Kidney capillary endothelial cell (primary cell): ENCODE data around the gene ZNF607.
"Not testable (repeated sequence)": the region's sequence is repeated elsewhere in the genome, so short reads cannot be mapped to it uniquely, and the experiment has no call there.

Source experiments
- DNase-seq: peaks from one replicate; pipeline ENCODE4 v3.0.0-alpha.2; 2018; ENCODE audit warnings: low spot score

ZNF607 gene

DNA sequence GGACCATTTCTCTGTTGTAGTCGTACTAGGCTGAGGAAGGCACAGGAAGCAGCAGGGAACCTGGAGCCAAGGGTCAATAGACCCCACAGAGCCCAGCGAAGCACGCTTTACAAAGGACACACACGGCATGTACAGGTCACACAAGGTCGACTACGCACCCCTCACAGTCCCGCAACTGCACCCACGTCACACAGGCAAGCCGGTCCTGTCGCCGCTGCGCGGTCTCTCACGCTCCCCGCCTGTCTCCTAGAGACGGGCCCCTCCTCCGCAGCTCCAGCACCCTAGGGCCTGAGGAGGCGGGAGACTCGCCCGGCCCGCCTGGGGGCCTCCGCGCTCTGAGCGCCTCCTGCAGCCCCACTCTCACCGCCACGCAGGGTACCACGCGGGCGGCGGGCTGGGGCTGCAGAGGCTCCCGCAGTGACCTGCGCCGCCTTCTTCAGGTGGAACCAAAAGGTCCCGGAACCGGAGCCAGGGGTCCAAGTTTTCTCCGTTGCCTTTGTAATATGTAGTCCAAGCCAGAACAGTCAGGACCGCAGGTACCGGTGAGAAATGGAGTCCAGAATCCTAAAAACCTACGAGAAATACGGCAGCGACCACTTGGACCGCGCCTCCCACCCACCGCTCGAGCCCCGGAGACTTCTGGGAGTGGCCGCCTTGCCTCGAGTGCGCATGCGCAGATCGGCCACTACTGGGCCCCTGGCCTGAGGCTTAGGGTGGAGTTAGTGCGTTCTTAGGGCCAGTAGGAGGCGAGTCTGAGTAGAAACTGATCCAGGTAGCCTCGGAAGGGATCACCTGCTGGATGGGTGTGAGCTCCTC, at the start of gene ZNF607:
Gene ZNF607 (minus strand): TSS at position 651 of the 816 bp plus-strand sequence. CDS start 8,143 bp downstream, outside the sequence.
- peak; percentile 75 for DNase-seq

DNA sequence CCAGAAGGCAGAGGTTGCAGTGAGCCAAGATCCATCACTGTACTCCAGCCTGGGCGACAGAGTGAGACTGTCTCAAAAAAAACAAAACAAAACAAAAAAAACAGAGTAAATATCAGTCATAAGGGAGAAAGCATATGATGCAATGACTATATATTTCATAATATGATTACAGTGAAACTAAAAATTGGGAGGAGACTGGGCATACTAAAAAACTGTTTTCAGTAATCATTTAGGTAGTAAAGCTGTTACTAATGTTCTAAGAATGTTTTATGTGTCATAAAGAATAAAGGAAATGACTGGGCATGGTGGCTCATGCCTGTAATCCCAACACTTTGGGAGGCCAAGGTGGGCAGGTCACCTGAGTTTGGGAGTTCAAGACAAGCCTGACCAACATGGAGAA, 43.9 kb upstream of the ZNF607 start:
- peak; percentile 0 for DNase-seq

DNA sequence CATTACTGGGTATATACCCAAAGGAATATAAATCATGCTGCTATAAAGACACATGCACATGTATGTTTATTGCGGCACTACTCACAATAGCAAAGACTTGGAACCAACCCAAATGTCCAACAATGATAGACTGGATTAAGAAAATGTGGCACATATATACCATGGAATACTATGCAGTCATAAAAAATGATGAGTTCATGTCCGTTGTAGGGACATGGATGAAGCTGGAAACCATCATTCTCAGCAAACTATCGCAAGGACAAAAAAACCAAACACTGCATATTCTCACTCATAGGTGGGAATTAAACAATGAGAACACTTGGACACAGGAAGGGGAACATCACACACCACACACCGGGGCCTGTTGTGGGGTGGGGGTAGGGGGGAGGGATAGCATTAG, 38.1 kb upstream of the ZNF607 start:
- not testable (repeated sequence) for DNase-seq

DNA sequence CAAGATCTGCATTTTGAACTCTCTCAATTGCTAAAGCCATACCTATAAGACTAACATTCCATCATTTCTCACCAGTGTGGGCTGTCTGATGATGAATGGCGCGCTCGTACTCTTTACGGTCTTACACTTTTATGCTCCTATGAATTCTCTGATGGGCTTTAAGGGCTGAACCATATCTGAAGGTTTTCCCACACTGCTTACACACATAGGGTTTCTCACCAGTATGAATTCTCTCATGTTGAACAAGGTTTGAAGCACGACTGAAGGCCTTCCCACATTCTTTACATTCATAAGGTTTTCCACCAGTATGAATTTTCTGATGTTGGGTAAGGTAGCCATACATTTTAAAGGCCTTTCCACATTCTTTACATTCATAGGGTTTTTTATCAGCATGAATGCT, 18.8 kb upstream of the ZNF607 start:
- DNase-seq: no peak

DNA sequence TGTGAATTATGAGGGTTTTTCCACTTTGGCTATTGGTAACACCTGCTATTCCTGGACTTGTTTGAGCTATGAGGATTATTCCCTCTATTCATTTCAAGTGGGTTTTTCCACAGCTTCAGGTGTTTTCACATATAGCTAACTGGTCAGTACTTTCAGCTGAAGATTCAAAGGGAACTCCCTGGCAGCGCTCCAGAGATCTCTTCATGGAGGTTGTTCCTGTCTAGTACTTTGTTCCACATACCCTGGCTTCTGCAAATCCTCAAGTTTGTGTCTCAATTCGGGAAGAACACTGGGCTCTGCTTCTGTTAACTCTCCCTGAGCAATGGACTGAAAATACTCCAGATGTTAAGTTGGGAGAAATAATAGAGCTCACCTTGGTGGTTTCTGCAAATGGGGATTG, 5.6 kb upstream of the ZNF607 start:
- DNase-seq: no peak

DNA sequence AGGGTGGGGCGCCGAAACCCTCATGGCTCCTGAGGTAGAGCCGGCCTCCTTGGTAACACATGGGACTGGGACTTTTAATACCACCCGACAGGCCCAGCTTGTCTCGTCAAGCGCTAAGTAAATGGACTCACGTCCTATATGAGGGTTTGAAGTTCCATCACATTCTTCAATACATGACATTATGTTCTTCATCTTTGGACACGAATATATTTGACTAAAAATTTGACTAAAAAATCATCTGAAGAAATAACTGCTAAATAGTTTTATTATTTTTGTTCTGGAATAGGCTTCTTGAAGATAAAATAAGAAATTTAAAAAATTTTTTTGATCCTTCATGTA, 335 bp upstream of the ZNF607 start:
- DNase-seq: no peak

DNA sequence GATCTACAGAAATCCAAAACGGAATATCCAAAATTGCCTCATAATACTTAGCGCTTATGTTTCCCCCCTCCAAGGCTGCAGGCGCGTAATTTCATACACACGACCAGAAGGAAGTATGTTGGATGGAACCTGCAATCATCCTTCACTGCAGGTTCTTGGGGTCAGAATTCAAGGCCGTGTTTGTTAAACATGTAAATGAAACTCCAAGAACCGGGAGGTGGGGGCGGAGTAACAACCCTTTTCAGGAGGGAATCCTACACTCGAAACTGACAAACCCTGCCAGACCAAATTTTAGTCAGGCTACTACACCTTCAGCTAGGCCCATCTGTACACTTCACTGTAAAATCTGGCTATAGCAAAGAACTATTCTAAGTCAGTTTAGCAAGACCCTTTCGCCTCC, 1.3 kb downstream of the ZNF607 start:
- DNase-seq: no peak

DNA sequence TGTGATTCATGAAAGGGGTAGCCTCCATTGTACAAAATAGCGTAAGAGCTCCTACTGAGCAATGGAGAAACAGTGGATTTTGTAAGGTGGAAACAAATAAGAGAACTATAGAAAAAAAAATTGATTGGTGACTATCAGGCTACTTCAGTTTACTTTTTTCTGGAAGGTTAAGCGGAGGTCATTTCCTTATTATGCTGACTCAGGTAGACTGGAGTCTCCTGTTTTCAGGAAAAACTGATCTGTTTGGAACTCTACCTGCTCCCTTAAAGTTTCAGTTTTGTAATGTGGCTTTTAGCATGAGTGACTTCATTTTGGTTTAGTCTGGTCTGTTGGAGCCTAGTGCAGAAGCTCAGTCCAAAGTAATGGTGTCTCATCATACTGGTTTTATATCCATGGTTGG, 3.4 kb downstream of the ZNF607 start:
- DNase-seq: no peak

DNA sequence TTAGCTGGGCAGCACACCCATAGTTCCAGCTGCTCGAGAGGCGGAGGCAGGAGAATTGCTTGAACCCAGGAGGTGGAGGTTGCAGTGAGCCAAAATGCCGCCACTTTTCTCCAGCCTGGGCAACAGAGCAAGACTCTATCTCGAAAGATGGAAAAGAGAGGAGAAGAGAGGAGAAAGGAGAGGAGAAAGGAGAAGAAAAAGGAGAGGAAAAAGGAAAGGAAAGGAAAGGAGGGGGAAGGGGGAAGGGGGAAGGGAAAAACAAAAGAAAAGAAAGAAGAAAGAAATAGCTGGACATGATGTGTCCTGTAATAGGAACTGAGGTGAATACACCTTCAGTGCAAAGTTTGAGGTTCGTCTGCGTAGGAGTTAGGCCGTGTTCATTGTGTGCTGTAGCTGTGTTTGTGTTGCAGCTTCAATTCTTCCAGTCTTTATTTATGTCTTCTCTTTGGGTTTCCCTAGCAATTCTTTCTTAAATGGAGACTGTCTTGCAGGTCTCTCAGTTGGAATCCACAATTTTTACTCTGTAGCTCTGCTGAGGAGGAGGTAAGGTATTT, 13.4 kb downstream of the ZNF607 start:
- DNase-seq: no peak

DNA sequence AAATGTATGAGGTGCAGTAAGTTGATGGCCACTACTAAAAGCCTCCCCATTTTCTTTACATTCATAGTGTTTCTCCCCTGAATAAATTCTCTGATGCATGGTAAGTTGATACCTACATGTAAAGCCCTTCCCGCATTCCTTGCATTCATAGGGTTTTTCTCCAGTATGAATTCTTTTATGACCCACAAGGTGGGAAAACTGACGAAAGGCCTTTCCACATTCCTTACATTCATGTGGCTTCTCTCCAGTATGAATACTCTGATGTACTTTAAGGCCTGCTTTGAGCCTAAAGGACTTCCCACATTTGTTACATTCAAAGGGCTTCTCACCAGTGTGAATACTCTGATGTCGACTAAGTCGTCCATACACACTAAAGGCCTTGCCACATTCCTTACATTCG, 20.5 kb downstream of the ZNF607 start:
- no peak for DNase-seq

DNA sequence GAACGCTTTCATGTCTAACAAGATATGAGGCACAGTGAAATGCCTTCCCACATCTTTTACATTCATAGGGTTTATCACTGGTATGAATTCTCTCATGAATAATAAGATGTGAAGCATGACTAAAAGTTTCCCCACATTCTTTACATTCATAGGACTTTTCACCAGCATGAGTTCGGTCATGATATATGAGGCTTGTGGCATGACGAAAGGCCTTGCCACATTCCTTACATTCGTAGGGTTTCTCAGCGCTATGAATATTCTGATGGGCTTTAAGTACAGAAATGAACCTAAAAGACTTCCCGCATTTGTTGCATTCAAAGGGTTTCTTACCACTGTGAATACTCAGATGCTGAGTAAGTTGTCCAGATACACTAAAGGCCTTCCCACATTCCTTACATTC, 21.3 kb downstream of the ZNF607 start:
- DNase-seq: no peak

DNA sequence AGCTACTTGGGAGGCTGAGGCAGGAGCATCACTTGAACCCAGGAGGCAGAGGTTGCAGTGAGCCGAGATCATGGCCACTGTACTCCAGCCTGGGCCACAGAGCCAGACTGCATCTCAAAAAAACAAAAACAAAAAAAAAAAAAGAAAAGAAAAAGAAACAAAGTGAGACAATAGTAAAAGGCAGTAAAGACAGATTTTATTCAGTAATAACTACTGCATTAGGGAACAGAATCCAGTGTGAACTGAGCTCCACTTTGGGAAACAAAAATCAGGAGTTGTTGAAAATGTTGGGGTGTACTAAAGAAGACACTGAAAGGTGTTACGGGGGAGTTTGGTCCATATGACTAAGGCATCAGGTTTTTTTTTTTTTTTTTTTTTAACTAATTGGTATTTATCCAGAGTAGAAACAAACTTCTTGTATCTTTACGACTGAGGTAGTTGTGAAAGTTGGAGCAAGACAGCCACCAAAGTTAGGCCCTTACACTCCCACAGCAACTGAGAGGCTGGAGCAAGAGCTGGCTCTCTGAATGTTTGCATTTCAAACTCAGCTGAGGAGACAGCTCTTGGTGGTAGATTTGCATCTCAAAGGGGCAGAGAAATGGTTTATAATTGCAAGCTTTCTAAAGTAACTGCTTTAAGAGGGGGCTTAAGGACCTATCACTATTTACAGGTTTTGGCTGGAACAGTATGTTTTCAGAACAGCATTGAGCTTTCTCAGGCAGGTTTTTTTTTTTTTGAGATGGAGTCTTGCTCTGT, 24.2 kb downstream of the ZNF607 start:
- no peak for DNase-seq

DNA sequence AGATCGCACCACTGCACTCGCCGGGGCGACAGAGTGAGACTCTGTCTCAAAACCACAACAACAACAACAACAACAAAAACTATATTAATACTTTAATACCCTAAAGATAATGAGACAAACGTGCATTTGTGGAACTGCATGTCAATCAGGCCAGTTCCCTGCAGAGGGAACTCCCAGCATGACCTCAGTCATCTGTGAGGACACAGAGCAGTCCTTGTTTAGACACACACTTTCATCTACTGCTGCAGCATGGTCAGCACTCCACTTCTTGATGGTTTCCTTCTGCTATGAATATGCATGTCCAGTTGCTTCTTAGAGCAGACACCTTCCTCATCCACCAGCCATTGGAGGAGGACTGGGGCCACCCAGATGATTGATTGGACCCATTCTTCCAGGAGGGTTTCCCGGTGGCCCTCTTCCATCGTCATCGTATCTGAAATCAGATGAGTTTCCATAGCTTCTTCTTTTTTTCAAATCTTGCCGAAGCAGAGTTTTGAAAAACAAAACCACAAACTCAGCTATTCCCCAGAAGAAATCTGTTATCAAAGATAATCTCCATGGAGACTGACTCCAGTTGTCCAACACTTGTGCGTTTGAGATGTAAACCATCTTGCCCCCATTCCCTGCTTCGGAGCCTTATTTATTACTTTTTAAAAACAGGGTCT, 26.5 kb downstream of the ZNF607 start:
- DNase-seq: no peak

DNA sequence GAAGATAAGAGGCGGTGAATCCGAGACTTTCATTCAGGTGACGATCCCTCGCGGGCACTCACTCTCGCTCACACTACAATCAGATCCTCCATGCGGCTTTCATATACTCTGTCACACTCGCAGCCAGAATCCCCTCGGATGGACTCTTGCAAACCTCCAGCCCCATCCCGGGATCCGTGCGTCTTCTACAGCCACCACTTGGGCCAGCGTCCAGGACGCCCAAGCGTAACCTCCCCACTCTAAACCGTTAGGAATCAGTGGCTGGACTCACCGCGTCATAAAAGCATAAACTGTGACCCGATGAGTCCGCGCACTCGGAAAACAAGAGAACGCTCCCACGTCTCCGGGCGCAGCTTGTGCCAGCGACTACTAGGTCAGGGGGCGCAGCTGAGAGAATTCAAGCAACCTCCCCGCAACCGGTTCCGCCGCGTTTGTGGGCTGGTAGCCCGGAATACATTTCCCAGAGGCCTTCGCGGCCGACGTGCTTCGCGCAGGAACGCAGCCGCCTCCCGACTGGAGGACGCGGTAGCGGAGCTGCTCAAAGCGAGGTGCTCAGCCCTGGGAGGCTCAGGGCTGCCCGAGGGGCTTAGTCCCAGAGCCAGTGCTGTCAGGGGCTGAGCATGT, 27.6 kb downstream of the ZNF607 start:
- DNase-seq: peak; percentile 56

DNA sequence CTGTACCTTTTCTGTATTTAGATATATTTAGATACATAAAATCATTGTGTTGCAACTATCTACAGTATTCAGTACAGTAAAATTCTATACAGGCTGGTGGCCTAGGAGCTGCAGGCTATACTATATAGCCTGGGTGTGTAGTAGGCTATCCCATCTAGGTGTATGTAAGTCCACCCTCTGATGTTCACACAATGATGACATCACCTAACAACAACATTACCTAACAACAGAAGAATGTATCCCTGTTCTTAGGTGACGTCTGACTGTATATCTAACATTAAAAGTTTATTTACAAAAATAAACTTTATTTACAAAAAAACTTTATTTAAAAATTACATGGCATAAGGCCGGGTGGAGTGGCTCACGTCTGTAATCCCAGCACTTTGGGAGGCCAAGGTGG, 36.0 kb downstream of the ZNF607 start:
- no peak for DNase-seq

DNA sequence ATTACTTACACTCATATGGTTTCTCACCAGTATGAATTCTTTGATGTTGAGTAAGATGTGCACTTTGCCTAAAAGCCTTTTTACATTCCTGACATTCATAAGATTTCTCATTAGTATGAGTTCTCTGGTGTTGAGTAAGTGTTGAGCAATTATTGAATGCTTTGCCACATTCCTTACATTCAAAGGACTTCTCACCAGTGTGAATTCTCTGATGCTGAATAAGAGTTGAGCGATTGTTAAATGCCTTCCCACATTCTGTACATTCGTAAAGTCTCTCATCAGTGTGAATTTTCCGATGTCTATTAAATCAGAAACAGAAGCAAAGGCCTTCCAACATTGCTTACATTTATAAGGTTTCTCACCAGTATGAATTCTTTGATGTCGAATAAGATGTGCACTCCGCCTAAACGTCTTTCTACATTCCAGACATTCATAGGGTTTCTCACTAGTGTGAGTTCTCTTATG, 50.1 kb downstream of the ZNF607 start:
- no peak for DNase-seq

DNA sequence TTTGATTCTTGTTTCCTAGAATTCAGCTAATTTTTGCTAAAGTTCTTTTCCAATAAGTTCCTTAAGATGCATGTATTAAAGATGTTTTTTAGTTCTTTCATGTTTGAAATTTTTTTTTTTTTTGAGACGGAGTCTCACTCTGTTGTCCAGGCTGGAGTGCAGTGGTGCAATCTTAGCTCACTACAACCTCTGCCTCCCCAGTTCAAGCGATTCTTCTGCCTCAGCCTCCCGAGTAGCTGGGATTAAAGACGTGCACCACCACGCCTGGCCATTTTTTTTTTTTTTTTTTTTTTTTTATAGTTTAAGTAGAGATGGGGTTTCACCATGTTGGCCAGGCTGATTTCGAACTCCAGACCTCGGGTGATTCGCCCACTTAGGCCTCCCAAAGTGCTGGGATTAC, 62.4 kb downstream of the ZNF607 start:
- not testable (repeated sequence) for DNase-seq

DNA sequence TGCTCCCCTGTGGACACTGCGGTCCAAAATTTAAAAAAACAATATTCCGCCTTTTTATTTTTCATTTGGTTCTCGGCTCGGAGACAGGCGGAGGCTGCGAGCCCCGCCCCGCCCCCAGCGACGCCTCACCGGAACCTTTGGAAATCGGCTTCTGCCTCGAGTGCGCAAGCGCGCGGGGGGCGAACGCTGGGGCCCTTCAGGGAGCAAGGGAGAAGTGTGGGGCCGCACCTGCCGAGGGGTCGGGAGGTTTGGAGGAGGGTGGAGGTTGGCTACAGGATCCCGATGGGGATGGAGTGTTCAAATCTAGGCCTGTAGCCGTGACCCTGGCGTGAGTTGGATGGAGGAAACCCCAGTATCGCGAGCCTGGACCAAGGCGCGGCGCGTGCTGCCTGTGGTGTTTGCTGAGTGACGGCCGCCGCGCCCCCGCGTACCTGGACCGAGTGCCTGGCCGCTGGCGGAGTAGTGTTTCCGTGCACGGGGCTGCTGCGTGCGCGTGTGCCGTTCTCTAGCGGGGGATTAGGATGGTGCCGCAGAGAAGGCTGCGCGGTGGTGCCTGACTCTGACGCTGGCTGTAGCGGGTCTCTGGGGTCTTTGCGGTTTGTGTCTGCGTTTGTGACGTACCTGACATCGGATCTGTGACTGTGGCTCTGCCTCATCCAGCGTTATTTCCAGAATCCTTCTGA, 63.7 kb downstream of the ZNF607 start:
- DNase-seq: peak; percentile 75

DNA sequence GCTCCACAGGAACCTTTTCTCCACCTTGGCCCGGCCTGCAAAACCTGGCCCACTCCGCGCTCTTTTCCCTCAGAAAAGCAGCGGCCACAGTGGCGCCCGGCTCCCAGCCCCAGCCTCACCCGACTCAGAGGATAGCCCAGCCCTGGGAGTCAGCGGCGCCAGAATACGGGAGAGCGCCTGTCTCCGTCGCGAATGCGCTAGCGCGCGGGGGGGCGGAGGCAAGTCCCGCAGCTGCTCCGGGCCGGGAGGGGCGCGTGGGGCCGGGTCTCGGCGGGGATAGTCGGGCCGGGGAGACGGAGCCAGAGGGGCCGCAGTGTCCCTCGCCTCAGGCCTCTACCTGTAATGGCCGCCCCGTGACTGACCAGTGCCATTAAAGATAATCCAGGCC, 64.3 kb downstream of the ZNF607 start, which contains the start of gene ZFP30:
Gene ZFP30 (minus strand): TSS at position 165 of the 388 bp plus-strand sequence. CDS start 7,643 bp downstream, outside the sequence.
- DNase-seq: peak; percentile 31

DNA sequence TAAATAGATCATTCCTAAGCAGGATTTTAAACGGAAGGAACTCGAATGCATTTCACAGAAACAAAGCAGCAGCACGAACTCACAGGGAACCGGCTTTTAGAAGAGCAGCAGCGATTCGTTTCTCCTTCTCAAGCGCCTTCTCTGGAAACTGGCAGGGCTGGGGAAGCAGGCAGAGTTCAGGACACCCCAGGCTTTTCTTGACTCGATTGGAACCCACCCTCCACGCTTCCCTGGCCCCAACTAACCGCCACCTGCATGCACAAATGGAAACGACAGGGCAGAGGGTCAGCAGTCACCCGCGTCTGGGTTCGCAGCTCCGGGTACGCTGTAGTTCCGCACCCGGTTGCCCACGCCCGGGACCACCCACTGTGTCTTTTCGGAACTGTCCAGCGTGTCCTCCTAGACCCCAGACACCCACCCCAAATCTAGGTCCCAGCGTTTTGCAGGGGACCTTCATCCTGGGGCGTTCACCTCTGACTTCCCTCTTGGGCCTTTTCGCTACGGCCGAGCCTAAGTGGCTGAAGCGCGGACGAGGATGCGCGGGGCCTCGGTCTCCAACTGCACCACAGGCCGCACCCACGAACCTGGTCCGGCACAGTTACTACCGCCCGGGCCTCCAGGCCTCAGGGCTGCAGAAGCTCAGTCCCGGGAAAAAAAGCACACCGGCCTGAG, 64.8 kb downstream of the ZNF607 start:
- DNase-seq: peak; percentile 22

DNA sequence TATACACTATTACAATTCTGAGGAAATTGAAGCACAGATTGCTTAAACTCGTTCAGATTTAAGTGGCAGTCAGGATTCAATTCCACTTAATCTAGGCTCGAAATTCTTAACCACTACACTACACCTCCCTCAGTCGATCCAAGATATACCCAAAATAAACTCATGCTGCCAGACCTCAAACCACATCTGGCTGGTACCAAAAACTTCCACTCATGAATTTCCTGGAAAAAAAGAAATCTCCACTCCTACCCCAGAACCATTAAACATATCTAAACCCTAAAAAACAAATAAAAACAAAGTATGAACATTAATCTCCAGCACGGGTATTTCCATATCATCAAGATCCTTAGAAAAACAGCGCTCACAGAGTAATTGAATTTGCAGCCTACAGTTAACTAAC, 65.4 kb downstream of the ZNF607 start:
- DNase-seq: no peak
